Breast epithelium (tissue), 4 donors: ENCODE measurements around the gene BCAS3. TPM values are rescaled to one million over a fixed set of nuclear protein-coding genes. Genes with fewer than 3 reads are reported as not detected.

ENCODE experiments used
- DNase-seq, 2 donors: peaks; one replicate each; pipeline ENCODE4 v3.0.0-alpha.2; 2019; ENCODE audit warnings: low spot score in 2 of 2
- H3K27ac ChIP-seq, 2 donors: fragments of 200-600 bp; sonication (generic) in 1 of 2; one replicate each; pipeline ENCODE4 v1.5.1; 2016 to 2019; ENCODE audit warnings: mild to moderate bottlenecking in 1 of 2
- H3K27me3 ChIP-seq, 2 donors: fragments of 200-600 bp; sonication (generic) in 1 of 2; one replicate each; pipeline versions ENCODE4 v1.5.1 to v1.6.0; 2017 to 2019; ENCODE audit warnings: control low read depth in 1 of 2, mild to moderate bottlenecking in 1 of 2
- H3K36me3 ChIP-seq: fragments of 200-600 bp; one replicate; pipeline ENCODE4 v1.5.1; 2019
- H3K4me1 ChIP-seq, 2 donors: fragments of 200-600 bp; sonication (generic); one replicate each; pipeline ENCODE4 v1.5.1; 2016 to 2019; ENCODE audit warnings: control low read depth in 1 of 2
- H3K4me3 ChIP-seq, 3 donors: fragments of 200-600 bp; sonication (generic); 1 replicate in 2 of 3; 2 replicates in 1 of 3; pipeline ENCODE4 v1.5.1; 2016 to 2019; ENCODE audit warnings: mild to moderate bottlenecking in 3 of 3, moderate library complexity in 2 of 3
- H3K9me3 ChIP-seq, 2 donors: fragments of 200-600 bp; sonication (generic) in 1 of 2; one replicate each; pipeline ENCODE4 v1.5.1; 2016 to 2019; ENCODE audit warnings: control low read depth in 1 of 2
- POLR2A ChIP-seq: fragments of 450-650 bp; IDR thresholded peaks from one replicate; pipeline ENCODE4 v1.6.1; 2016; ENCODE audit warnings: antibody characterized with exemption, mild to moderate bottlenecking, moderate library complexity
- POLR2AphosphoS5 ChIP-seq, 3 donors: sonication (generic); formaldehyde crosslinking; IDR thresholded peaks; one replicate each; pipeline ENCODE4 v1.6.1; 2017; ENCODE audit warnings: antibody characterized with exemption in 3 of 3
- intact Hi-C: fragments of 100-400 bp; cut with DNase I; formaldehyde crosslinking; loops from one replicate; pipeline ENCODE4 v1.15.1; 2023; ENCODE audit warnings: low total_unique reads
- total RNA-seq, 3 donors: library from RNA; depleted of rRNA; stranded (reverse); fragments of >200 nt; gene quantifications; one replicate each; pipeline ENCODE4 v1.1.0, GENCODE V29; 2016
- TF ChIP-seq, protein P1 (sequence below), 3 donors: fragments of 450-650 bp; IDR thresholded peaks; one replicate each; pipeline ENCODE4 v1.5.1; 2016 to 2017; ENCODE audit warnings: antibody characterized with exemption in 3 of 3, mild to moderate bottlenecking in 3 of 3, moderate library complexity in 3 of 3

The BCAS3 gene
- total RNA-seq, 3 donors from 2014 or later = 30.8 to 47.9 (median 31.2) TPM

DNA sequence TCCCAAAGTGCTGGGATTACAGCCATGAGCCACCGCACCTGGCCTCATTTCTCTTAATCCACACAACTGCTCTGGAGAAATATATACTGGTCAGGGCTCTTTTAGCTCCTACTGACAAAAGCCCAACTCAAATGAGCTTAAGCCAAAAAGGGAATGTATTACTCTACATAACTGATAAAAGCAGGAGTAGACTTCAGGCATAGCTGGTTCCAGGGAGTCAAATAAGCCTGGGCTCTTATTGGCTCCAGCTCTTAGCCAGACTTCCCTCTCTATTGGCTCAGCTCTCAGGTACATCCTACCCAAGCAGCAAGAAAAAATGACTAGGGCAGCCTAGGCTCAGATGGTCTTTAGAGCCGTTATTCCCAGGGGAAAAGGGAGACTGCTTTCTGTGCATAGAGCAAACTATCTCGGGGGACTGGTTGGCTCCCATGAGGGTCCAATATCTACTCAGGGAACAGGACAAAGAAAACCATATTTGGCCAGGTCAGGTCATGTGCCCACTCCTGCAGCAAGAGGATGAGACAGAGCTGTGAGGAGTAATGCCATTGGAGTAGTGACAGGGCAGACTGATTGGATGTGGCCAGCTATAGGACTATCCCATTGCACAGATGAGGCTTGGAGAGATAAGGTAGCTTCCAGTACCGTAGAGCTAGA lies 743.2 kb downstream of the BCAS3 start:
- intact Hi-C loops = no loop called here
- DNase-seq = no peak
- H3K36me3 ChIP-seq = no peaks in the 10 kb centered on the region
- H3K9me3 ChIP-seq = no peaks in the 10 kb centered on the region
- TF ChIP-seq POLR2AphosphoS5 (IDR thresholded peaks at IDR 0.05) = no peak
- H3K27ac ChIP-seq = no peak overlapping the region
- H3K27me3 ChIP-seq = peaks cover under 1 to 44% of the 10 kb centered on the region in 2 donors
- peaks cover 0 to 10% of the 10 kb centered on the region in 2 donors for H3K4me1 ChIP-seq
- H3K4me3 ChIP-seq = no peak overlapping the region

DNA sequence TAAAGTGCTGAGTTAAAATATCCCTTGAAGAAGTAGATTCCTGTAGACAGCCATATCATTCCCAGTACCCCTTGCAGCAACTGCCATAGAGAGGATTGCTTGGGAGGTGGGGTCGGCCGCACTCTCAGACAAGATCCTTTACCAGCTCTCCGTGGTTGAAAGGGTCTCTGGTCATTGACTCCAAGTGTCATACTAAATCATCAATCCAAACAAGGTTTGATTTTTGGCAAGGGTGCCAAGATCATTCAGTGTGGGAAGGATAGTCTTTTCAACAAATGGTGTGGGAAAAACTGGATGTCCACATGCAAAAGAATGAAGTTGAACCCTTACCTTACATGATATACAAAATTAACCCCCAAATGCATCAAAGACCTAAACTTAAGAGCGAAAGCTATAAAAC lies 743.8 kb downstream of the BCAS3 start:
- TF ChIP-seq POLR2A (no peak), POLR2AphosphoS5 (IDR thresholded peaks at IDR 0.05) (no peak)
- TF ChIP-seq, protein P1, sequence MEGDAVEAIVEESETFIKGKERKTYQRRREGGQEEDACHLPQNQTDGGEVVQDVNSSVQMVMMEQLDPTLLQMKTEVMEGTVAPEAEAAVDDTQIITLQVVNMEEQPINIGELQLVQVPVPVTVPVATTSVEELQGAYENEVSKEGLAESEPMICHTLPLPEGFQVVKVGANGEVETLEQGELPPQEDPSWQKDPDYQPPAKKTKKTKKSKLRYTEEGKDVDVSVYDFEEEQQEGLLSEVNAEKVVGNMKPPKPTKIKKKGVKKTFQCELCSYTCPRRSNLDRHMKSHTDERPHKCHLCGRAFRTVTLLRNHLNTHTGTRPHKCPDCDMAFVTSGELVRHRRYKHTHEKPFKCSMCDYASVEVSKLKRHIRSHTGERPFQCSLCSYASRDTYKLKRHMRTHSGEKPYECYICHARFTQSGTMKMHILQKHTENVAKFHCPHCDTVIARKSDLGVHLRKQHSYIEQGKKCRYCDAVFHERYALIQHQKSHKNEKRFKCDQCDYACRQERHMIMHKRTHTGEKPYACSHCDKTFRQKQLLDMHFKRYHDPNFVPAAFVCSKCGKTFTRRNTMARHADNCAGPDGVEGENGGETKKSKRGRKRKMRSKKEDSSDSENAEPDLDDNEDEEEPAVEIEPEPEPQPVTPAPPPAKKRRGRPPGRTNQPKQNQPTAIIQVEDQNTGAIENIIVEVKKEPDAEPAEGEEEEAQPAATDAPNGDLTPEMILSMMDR (IDR thresholded peaks at IDR 0.05) = no peak
- H3K27ac ChIP-seq = no peak overlapping the region
- H3K36me3 ChIP-seq = no peaks in the 10 kb centered on the region
- H3K27me3 ChIP-seq = peaks cover 4 to 48% of the 10 kb centered on the region in 2 donors
- no peaks in the 10 kb centered on the region for H3K9me3 ChIP-seq
- H3K4me3 ChIP-seq = no peak overlapping the region
- intact Hi-C loops = no loop called here
- no peak for DNase-seq
- H3K4me1 ChIP-seq = peaks cover 0 to 8% of the 10 kb centered on the region in 2 donors

DNA sequence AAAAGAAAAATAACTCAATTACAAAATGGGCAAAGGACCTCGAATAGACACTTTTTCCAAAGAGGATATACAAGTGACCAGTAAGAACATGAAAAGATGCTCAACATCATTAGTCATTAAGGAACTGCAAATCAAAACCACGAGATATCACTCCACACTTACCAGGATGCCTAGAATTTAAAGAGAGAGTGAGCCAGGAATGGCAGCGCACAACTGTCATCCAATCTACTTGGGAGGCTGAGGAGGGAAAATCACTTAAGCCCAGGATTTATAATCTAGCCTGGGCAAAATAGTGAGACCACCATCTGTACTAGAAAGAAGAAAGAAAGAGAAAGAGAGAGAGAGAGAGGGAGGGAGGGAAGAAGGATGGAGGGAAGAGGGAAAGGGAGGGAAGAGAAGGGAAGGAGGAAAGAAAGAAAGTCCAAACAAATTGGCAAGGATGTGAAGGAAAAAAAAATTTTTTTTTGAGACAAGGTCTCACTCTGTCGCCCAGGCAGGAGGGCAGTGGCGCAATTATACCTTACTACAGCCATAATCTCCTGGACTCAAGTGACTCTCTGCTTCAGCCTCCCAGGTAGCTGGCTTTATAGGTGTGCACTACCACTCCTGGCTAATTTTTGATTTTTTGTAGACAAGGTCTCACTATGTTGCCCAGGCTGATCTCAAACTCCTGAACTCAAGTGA lies 744.6 kb downstream of the BCAS3 start:
- no peak for TF ChIP-seq POLR2A
- TF ChIP-seq POLR2AphosphoS5 (IDR thresholded peaks at IDR 0.05) = no peak
- TF ChIP-seq, protein P1 (IDR thresholded peaks at IDR 0.05) = no peak
- Histone ChIP-seq H3K9me3 (no peaks in the 10 kb centered on the region), H3K27me3 (peaks cover 4 to 48% of the 10 kb centered on the region in 2 donors), H3K36me3 (no peaks in the 10 kb centered on the region), H3K27ac (no peak overlapping the region), H3K4me1 (no peaks in the 10 kb centered on the region), H3K4me3 (no peak overlapping the region)
- intact Hi-C loops = no loop called here
- no peak for DNase-seq

DNA sequence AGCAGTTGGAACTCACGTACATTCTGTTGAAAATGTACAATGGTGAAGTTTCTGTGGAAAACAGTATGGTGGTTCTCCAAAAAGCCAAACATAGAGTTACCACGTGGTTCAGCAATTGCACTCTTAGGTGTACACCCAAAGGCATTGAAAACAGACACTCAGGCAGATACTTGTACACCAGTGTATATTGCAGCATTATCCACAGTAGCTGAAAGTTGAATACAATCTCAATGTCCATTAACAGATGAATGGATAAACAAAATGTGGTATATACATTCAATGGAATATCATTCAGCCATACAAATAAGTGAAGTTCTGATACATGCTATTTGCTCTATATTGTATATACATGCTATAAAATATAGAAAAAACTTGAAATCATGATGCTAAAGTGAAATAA lies 745.2 kb downstream of the BCAS3 start:
- Histone ChIP-seq H3K36me3 (no peaks in the 10 kb centered on the region), H3K27ac (no peak overlapping the region), H3K27me3 (peaks cover 4 to 48% of the 10 kb centered on the region in 2 donors), H3K9me3 (no peaks in the 10 kb centered on the region), H3K4me3 (no peak overlapping the region), H3K4me1 (no peaks in the 10 kb centered on the region)
- intact Hi-C loops = no loop called here
- TF ChIP-seq POLR2A = no peak
- TF ChIP-seq, protein P1 (IDR thresholded peaks at IDR 0.05) = no peak
- TF ChIP-seq POLR2AphosphoS5 (IDR thresholded peaks at IDR 0.05) = no peak
- DNase-seq = no peak

DNA sequence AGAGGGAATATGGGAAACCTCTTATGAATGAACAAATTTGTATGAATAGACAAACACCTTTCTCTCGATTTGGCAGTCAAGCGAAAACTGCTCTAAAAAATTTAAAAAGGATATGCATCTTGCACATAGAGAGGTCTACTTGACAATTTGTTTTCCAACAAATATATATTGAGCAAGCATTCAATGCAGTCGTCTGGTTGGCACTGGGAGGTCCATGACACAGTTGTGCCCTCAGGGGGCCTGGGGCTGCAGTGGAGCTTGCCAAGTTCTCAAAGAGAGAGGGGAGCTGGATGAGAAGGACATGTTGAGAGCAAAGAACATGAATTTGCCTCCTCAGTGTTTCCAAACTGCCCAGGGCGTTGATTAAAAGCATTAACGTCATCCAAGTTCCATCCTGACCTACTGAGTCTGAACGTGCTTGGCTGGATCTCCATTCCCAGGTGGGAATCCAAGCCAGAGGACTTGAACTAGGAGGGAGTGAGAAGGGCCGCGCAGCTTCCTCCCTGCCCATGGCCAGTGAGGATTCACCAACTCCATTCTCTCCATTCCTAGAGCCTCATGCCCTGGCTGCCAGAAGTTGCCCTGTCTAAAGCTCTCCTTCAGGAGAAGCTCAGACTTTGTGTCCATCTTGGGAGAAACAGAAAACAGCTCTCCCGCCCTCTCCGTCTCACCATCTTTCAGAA lies 746.5 kb downstream of the BCAS3 start:
- no peak for TF ChIP-seq POLR2A
- Histone ChIP-seq H3K4me1 (no peaks in the 10 kb centered on the region), H3K27me3 (peaks cover 4 to 48% of the 10 kb centered on the region in 2 donors), H3K9me3 (no peaks in the 10 kb centered on the region), H3K36me3 (no peaks in the 10 kb centered on the region), H3K4me3 (no peak overlapping the region), H3K27ac (no peak overlapping the region)
- no peak for DNase-seq
- intact Hi-C loops = no loop called here
